Central memory CD4-positive, alpha-beta T cell (primary cell): ENCODE data around the gene ATP8B3.

Experiments
- DNase-seq: peaks from one replicate; pipeline ENCODE4 v3.0.0; 2022

Gene ATP8B3

GRCh38 chr19:1830978-1831377 lies 18.9 kb upstream of the ATP8B3 start:
- no peak for DNase-seq

GRCh38 chr19:1830568-1830967 lies 18.5 kb upstream of the ATP8B3 start:
- no peak for DNase-seq

GRCh38 chr19:1829958-1830357 lies 17.9 kb upstream of the ATP8B3 start:
- no peak for DNase-seq

- no peak for DNase-seq
These were observed 16.5 kb upstream of the ATP8B3 start for GRCh38 chr19:1828279-1829238.

- no peak for DNase-seq
These were observed 15.6 kb upstream of the ATP8B3 start for GRCh38 chr19:1827566-1828278.

GRCh38 chr19:1826557-1827521 lies 14.8 kb upstream of the ATP8B3 start:
- no peak for DNase-seq

GRCh38 chr19:1825909-1826556 lies 14.0 kb upstream of the ATP8B3 start:
- DNase-seq, result peak; percentile 65

- no peak for DNase-seq
These were observed 12.2 kb upstream of the ATP8B3 start for GRCh38 chr19:1824252-1824622.

GRCh38 chr19:1823539-1824251 lies 11.6 kb upstream of the ATP8B3 start:
- no peak for DNase-seq

GRCh38 chr19:1823020-1823419 lies 10.9 kb upstream of the ATP8B3 start:
- DNase-seq, result no peak

- no peak for DNase-seq
These were observed 10.1 kb upstream of the ATP8B3 start for GRCh38 chr19:1822210-1822609.

- DNase-seq, result no peak
These were observed 7.5 kb upstream of the ATP8B3 start for GRCh38 chr19:1819341-1820255.

- DNase-seq, result no peak
These were observed 6.6 kb upstream of the ATP8B3 start for GRCh38 chr19:1818549-1819195.

GRCh38 chr19:1817553-1818179 lies 5.6 kb upstream of the ATP8B3 start:
- DNase-seq, result no peak

GRCh38 chr19:1816530-1817298 lies 4.6 kb upstream of the ATP8B3 start:
- DNase-seq, result no peak

- DNase-seq, result no peak
These were observed 3.8 kb upstream of the ATP8B3 start for GRCh38 chr19:1815605-1816529.

GRCh38 chr19:1814833-1815604 lies 2.9 kb upstream of the ATP8B3 start:
- no peak for DNase-seq
